ENCODE measurements around the gene SNTA1.
"Not testable (repeated sequence)": the region's sequence is repeated elsewhere in the genome, so short reads cannot be mapped to it uniquely, and the experiment has no call there.

The SNTA1 gene

DNA sequence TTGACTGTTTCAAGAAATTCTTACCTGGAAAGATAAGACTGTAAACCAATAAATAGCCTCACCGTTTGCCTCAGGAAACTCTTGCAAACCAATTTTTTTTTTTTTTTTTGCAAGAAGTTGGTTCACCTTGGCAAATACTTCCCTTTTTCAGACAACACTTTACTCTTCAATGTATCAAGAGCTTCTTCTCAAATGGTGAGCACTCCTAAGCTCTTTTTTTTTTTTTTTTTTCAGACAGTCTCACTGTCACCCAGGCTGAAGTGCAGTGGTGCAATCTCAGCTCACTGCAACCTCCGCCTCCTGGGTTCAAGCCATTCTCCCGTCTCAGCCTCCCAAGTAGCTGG is 22.7 kb upstream of the SNTA1 start:
- TF ChIP-seq GABPA (IDR thresholded peaks at IDR 0.05; ENCODE audit: low read depth) (no peak), POLR2AphosphoS5 (IDR thresholded peaks at IDR 0.05; ENCODE audit: low read depth) (no peak)
- TF ChIP-seq, protein P1, sequence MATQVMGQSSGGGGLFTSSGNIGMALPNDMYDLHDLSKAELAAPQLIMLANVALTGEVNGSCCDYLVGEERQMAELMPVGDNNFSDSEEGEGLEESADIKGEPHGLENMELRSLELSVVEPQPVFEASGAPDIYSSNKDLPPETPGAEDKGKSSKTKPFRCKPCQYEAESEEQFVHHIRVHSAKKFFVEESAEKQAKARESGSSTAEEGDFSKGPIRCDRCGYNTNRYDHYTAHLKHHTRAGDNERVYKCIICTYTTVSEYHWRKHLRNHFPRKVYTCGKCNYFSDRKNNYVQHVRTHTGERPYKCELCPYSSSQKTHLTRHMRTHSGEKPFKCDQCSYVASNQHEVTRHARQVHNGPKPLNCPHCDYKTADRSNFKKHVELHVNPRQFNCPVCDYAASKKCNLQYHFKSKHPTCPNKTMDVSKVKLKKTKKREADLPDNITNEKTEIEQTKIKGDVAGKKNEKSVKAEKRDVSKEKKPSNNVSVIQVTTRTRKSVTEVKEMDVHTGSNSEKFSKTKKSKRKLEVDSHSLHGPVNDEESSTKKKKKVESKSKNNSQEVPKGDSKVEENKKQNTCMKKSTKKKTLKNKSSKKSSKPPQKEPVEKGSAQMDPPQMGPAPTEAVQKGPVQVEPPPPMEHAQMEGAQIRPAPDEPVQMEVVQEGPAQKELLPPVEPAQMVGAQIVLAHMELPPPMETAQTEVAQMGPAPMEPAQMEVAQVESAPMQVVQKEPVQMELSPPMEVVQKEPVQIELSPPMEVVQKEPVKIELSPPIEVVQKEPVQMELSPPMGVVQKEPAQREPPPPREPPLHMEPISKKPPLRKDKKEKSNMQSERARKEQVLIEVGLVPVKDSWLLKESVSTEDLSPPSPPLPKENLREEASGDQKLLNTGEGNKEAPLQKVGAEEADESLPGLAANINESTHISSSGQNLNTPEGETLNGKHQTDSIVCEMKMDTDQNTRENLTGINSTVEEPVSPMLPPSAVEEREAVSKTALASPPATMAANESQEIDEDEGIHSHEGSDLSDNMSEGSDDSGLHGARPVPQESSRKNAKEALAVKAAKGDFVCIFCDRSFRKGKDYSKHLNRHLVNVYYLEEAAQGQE (IDR thresholded peaks at IDR 0.05; ENCODE audit: insufficient replicate concordance, low read depth) = no peak
- no peak overlapping the region for H3K4me3 ChIP-seq (replicated peaks; ENCODE audit: insufficient read depth, low read length)
- DNase-seq (ENCODE audit: low read depth in 1 of 2, low spot score in 1 of 2) = no peak
- H3K27me3 ChIP-seq (ENCODE audit: insufficient read depth, poor library complexity, severe bottlenecking) = no peaks in the 10 kb centered on the region
- no peak overlapping the region for H3K27ac ChIP-seq (replicated peaks)

DNA sequence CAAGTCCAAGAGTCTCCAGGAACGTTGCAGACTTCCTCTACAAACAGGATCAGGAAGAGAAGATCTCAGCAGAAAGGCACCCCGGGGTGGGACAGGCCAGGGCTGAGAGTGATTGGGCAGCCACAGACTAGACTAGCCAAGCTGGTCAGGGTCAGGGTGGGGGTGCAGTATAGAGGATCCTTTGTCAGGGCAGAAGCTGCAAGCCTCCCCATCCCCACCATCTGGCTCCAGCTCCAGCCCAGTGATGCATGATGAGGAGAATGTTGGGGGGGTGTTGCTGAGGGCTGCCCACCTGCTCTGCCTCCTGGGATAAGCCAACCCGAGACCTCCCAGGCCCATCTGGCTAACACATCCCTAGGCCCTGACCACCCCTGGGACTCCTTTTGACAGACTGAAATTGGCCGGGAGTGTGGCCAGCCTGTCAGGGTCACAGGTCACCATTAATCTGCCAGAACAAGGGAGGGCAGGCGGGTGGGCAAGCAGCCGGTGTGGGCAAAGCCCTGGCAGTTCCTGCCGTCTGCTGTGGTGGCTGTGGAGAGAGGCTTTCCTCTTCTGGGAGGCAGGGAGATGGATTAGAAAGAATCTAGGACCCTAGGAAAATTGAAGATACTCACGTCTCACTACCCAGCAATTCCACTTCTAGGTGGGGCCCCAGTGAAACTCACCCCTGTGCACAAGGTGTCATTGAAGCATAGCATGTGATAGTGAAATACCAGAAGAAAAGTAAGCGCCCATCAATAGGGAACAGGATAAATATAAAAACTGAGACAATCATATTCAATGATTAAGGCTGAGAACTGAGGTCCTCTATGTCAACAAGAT is 22.1 kb upstream of the SNTA1 start:
- no peak overlapping the region for H3K27ac ChIP-seq (replicated peaks)
- no peak for DNase-seq (ENCODE audit: low read depth in 1 of 2, low spot score in 1 of 2)

DNA sequence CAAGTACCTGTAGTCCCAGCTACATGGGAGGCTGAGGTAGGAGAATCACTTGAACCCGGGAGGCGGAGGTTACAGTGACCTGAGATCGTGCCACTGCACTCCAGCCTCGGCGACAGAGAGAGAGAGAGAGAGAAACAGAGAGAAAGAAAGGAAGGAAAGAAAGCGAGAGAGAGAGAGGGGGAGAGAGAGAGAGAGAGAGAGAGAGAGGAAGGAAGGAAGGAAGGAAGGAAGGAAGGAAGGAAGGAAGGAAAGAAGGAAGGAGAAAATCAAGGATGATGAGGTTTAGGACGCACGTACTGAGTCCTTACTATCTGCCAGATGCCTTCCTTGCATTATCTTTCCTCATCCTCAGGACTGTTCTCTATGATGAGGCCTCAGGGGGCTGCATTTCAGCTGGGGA is 21.2 kb upstream of the SNTA1 start:
- not testable (repeated sequence) for H3K27me3 ChIP-seq (ENCODE audit: insufficient read depth, poor library complexity, severe bottlenecking); H3K4me3 ChIP-seq (replicated peaks; ENCODE audit: insufficient read depth, low read length); DNase-seq (ENCODE audit: low read depth in 1 of 2, low spot score in 1 of 2); H3K27ac ChIP-seq (replicated peaks)

More for the DNA sequence above, 22.1 kb upstream of the SNTA1 start:
- Histone ChIP-seq H3K4me3 (replicated peaks; ENCODE audit: insufficient read depth, low read length) (no peak overlapping the region), H3K27me3 (ENCODE audit: insufficient read depth, poor library complexity, severe bottlenecking) (no peaks in the 10 kb centered on the region)
- TF ChIP-seq SPI1 (IDR thresholded peaks at IDR 0.05; ENCODE audit: borderline replicate concordance, low read depth) (no peak), GABPA (IDR thresholded peaks at IDR 0.05; ENCODE audit: low read depth) (no peak), POLR2AphosphoS5 (IDR thresholded peaks at IDR 0.05; ENCODE audit: low read depth) (no peak)
- TF ChIP-seq, protein P2, sequence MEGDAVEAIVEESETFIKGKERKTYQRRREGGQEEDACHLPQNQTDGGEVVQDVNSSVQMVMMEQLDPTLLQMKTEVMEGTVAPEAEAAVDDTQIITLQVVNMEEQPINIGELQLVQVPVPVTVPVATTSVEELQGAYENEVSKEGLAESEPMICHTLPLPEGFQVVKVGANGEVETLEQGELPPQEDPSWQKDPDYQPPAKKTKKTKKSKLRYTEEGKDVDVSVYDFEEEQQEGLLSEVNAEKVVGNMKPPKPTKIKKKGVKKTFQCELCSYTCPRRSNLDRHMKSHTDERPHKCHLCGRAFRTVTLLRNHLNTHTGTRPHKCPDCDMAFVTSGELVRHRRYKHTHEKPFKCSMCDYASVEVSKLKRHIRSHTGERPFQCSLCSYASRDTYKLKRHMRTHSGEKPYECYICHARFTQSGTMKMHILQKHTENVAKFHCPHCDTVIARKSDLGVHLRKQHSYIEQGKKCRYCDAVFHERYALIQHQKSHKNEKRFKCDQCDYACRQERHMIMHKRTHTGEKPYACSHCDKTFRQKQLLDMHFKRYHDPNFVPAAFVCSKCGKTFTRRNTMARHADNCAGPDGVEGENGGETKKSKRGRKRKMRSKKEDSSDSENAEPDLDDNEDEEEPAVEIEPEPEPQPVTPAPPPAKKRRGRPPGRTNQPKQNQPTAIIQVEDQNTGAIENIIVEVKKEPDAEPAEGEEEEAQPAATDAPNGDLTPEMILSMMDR (IDR thresholded peaks at IDR 0.05; ENCODE audit: insufficient read depth, low read length) = no peak
- TF ChIP-seq, protein P1 (IDR thresholded peaks at IDR 0.05; ENCODE audit: insufficient replicate concordance, low read depth) = no peak

DNA sequence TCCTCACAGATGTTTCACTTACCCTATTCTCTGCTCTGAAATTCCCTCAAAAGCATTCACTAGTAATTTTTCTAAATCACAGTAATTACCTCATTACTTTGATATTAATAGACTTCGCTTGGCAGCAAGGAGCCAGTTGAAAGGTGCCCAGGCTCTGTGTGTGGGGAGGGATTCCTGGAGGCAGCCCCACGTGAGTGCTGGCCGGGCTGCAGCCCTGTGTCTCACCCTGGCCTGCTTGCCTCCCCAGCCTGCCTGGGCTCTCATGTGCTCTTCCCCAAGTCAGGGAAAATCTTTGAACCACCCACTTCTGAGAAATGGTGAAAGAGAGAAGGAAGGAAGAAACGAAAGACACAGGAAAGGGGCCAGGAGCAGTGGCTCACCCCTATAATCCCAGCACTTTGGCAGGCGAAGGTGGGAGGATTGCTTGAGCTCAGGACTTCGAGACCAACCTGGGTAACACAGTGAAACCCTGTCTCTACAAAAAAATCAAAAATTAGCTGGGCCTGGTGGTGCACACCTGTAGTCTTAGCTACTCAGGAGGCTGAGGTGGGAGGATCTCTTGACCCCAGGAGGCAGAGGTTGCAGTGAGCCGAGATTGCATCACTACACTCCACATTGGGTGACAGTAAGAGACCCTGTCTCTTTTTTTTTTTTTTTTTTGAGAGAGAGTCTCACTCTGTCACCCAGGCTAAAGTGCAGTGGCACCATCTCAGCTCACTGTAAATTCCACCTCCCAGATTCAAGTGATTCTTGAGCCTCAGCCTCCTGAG is 20.0 kb upstream of the SNTA1 start:
- TF ChIP-seq SPI1 (IDR thresholded peaks at IDR 0.05; ENCODE audit: borderline replicate concordance, low read depth) = no peak
- TF ChIP-seq, protein P2 (IDR thresholded peaks at IDR 0.05; ENCODE audit: insufficient read depth, low read length) = no peak
- TF ChIP-seq POLR2AphosphoS5 (IDR thresholded peaks at IDR 0.05; ENCODE audit: low read depth) = no peak
- TF ChIP-seq, protein P1 (IDR thresholded peaks at IDR 0.05; ENCODE audit: insufficient replicate concordance, low read depth) = no peak
- TF ChIP-seq GABPA (IDR thresholded peaks at IDR 0.05; ENCODE audit: low read depth) = no peak
- no peak overlapping the region for H3K27ac ChIP-seq (replicated peaks)
- H3K27me3 ChIP-seq (ENCODE audit: insufficient read depth, poor library complexity, severe bottlenecking) = no peaks in the 10 kb centered on the region
- H3K4me3 ChIP-seq (replicated peaks; ENCODE audit: insufficient read depth, low read length) = no peak overlapping the region
- no peak for DNase-seq (ENCODE audit: low read depth in 1 of 2, low spot score in 1 of 2)

All from HL-60 (cell line).